K562 (cell line): ENCODE measurements around the gene XPO1. TPM values are rescaled to one million over a fixed set of nuclear protein-coding genes. Genes with fewer than 3 reads are reported as not detected.

Experiments
- BCL6 ChIP-seq: fragments of 250-450 bp; sonication (Bioruptor Pico); IDR thresholded peaks from 2 replicates; pipeline ENCODE4 v1.4.0; 2020
- COPS2 ChIP-seq: fragments of 450-650 bp; conservative IDR thresholded peaks from 2 replicates; pipeline ENCODE4 v1.6.1; 2016; ENCODE audit warnings: mild to moderate bottlenecking, moderate library complexity
- CSDE1 ChIP-seq, 2 experiments: fragments of 450-650 bp; IDR thresholded peaks; 2 replicates each; pipeline ENCODE4 v1.6.1; 2016; ENCODE audit warnings: mild to moderate bottlenecking in 1 of 2
- DACH1 ChIP-seq: fragments of 450-650 bp; IDR thresholded peaks from 2 replicates; pipeline ENCODE4 v1.6.1; 2018; ENCODE audit not compliant: partially characterized antibody
- FOXP4 ChIP-seq: sonication (generic); formaldehyde crosslinking; IDR thresholded peaks from 2 replicates; pipeline ENCODE4 v1.8.0; 2022; ENCODE audit warnings: mild to moderate bottlenecking, missing genetic modification reagents, borderline replicate concordance
- HNRNPUL1 ChIP-seq: fragments of 200-400 bp; formaldehyde crosslinking; IDR thresholded peaks from 2 replicates; pipeline ENCODE4 v1.6.1; 2017; ENCODE audit warnings: low read length
- NCOR1 ChIP-seq: fragments of 450-650 bp; IDR thresholded peaks from 2 replicates; pipeline ENCODE4 v1.6.1; 2016; ENCODE audit warnings: mild to moderate bottlenecking, moderate library complexity
- REST ChIP-seq, 2 experiments: fragments of 450-650 bp; formaldehyde crosslinking in 1 of 2; IDR thresholded peaks; 2 replicates each; pipeline versions ENCODE4 v1.4.0 to v1.6.1; 2014 to 2020; ENCODE audit warnings: mild to moderate bottlenecking in 2 of 2, borderline replicate concordance in 1 of 2, low read depth in 1 of 2
- RFX5 ChIP-seq: IDR thresholded peaks from 2 replicates; pipeline ENCODE4 v1.6.1; 2011; ENCODE audit warnings: low read depth, mild to moderate bottlenecking, improper control_type of control experiment, low read length
- SRSF9 ChIP-seq: fragments of 200-400 bp; formaldehyde crosslinking; IDR thresholded peaks from 2 replicates; pipeline ENCODE4 v1.6.1; 2017; ENCODE audit warnings: low read depth, low read length, borderline replicate concordance
- TEAD4 ChIP-seq, 2 experiments: sonication (generic) in 1 of 2; formaldehyde crosslinking in 1 of 2; IDR thresholded peaks; 2 replicates each; pipeline versions ENCODE4 v1.6.1 to v1.8.0; 2012 to 2022; ENCODE audit warnings: borderline replicate concordance in 1 of 2, inconsistent platforms in 1 of 2, low read length in 1 of 2, mild to moderate bottlenecking in 1 of 2, missing genetic modification reagents in 1 of 2
- polyA plus RNA-seq, 8 experiments: library from polyadenylated mRNA; depleted of rRNA in 4 of 8; stranded (reverse) in 5 of 8; unstranded in 3 of 8; fragments of >200 nt; fragmentation: Nextera tagmentation in 2 of 8; fragmentation: Illumina TruSeq in 1 of 8; extraction: Ambion mirVana in 2 of 8; extraction: Trizol in 1 of 8; gene quantifications; 2 replicates each; pipeline versions ENCODE4 v1.2.1 to v1.2.3, GENCODE V29; 2011 to 2014; ENCODE audit warnings: inconsistent platforms in 1 of 8, missing spikeins in 1 of 8
- total RNA-seq, 7 experiments: library from RNA; depleted of rRNA in 6 of 7; stranded (reverse); fragments of >200 nt in 6 of 7; fragmentation: Illumina TruSeq in 2 of 7; extraction: Trizol in 2 of 7; gene quantifications; 2 replicates each; pipeline versions ENCODE4 v1.2.1 to v1.2.3, GENCODE V29; 2011 to 2021; ENCODE audit warnings: low replicate concordance in 1 of 7
- TF ChIP-seq, protein P1 (sequence below): IDR thresholded peaks from 2 replicates; pipeline ENCODE4 v1.6.1; 2011; ENCODE audit not compliant: insufficient read length; ENCODE audit errors: extremely low read depth
- TF ChIP-seq, protein P2 (sequence below): fragments of 200-400 bp; formaldehyde crosslinking; IDR thresholded peaks from 2 replicates; pipeline ENCODE4 v1.6.1; 2017; ENCODE audit warnings: mild to moderate bottlenecking, low read depth, low read length, moderate library complexity

XPO1 gene
- total and polyA plus RNA-seq, 9 of the 15 experiments (the other 6 are each of a cell fraction or from before 2014, with no cell fraction given): 86.2 to 307 (median 216) TPM

DNA sequence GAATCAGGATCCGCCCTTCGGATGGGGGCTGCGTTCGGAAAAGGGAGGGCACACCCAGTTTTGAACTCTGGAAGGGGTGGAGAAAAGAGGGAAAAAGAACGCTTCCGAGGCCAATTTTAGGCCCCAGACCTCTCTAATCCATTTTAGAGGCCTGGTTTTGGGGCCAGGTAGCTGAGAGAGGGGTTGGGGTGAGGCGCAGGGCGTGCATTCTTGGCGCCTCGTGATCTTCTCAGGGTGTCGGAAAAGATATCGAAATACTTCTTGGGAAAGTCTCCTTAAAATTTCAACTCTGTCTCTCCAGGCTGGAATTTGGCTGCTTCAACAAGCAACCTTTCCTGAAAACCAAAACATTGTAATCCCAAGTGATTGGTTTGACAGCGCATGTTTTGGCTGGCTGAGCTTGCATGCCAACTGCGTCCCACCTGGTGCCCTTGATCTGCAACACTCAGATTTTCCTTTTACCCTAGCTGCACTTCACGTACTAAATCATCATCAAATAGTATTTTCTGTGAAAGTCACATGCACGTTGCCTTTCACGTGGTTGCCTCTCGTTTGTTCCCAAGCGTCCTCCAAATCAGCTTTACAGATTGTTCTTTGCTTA, 864 bp upstream of the XPO1 start (continued):
- TF ChIP-seq REST (IDR thresholded peaks at IDR 0.05; ENCODE audit: borderline replicate concordance): no peak
- TF ChIP-seq REST (CRISPR knock-in tag; IDR thresholded peaks at IDR 0.05; ENCODE audit: low read depth): no peak
- no peak for TF ChIP-seq CSDE1 (IDR thresholded peaks at IDR 0.05)
- TF ChIP-seq DACH1: no peak
- TF ChIP-seq HNRNPUL1: no peak
- TF ChIP-seq, protein P1, sequence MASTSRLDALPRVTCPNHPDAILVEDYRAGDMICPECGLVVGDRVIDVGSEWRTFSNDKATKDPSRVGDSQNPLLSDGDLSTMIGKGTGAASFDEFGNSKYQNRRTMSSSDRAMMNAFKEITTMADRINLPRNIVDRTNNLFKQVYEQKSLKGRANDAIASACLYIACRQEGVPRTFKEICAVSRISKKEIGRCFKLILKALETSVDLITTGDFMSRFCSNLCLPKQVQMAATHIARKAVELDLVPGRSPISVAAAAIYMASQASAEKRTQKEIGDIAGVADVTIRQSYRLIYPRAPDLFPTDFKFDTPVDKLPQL: no peak
- peak; percentile 56 for TF ChIP-seq NCOR1
- no peak for TF ChIP-seq BCL6
- TF ChIP-seq FOXP4 (CRISPR knock-in tag): no peak
- TF ChIP-seq SRSF9: no peak
- TF ChIP-seq TEAD4 (IDR thresholded peaks at IDR 0.05; ENCODE audit: low read length): no peak
- no peak for TF ChIP-seq TEAD4 (CRISPR knock-in tag; IDR thresholded peaks at IDR 0.05; ENCODE audit: borderline replicate concordance)
- TF ChIP-seq, protein P2, sequence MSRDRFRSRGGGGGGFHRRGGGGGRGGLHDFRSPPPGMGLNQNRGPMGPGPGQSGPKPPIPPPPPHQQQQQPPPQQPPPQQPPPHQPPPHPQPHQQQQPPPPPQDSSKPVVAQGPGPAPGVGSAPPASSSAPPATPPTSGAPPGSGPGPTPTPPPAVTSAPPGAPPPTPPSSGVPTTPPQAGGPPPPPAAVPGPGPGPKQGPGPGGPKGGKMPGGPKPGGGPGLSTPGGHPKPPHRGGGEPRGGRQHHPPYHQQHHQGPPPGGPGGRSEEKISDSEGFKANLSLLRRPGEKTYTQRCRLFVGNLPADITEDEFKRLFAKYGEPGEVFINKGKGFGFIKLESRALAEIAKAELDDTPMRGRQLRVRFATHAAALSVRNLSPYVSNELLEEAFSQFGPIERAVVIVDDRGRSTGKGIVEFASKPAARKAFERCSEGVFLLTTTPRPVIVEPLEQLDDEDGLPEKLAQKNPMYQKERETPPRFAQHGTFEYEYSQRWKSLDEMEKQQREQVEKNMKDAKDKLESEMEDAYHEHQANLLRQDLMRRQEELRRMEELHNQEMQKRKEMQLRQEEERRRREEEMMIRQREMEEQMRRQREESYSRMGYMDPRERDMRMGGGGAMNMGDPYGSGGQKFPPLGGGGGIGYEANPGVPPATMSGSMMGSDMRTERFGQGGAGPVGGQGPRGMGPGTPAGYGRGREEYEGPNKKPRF: no peak
- no peak for TF ChIP-seq COPS2
- no peak for TF ChIP-seq RFX5
